Activated naive CD4-positive, alpha-beta T cell treated with anti-CD3 and anti-CD28 coated beads, Interleukin-2, amount 10 ng/mL, durations not matched to agents 7 days and 5 days (primary cell): ENCODE data around the gene PARL.

Experiments
- CTCF ChIA-PET: fragments of 350-600 bp; sonication (Branson Sonifier 250); formaldehyde crosslinking; loops from one replicate; lab custom pipeline; 2021; ENCODE audit warnings: antibody characterized with exemption; lab: Charles Lee
- DNase-seq: peaks from one replicate; pipeline ENCODE4 v3.0.0-alpha.2; 2020
- H3K27ac Mint-ChIP-seq: one replicate; pipeline ENCODE4 v1.8.0; 2021; ENCODE audit warnings: mild to moderate bottlenecking, moderate library complexity, mixed read lengths
- H3K27me3 Mint-ChIP-seq: one replicate; pipeline ENCODE4 v1.8.0; 2021; ENCODE audit warnings: mild to moderate bottlenecking, mixed read lengths
- H3K36me3 Mint-ChIP-seq: one replicate; pipeline ENCODE4 v1.8.0; 2021; ENCODE audit warnings: mixed read lengths
- H3K4me1 Mint-ChIP-seq: one replicate; pipeline ENCODE4 v1.8.0; 2021; ENCODE audit warnings: mixed read lengths
- H3K4me3 Mint-ChIP-seq: one replicate; pipeline ENCODE4 v1.8.0; 2021; ENCODE audit warnings: mild to moderate bottlenecking, moderate library complexity, mixed read lengths
- H3K9me3 Mint-ChIP-seq: one replicate; pipeline ENCODE4 v1.8.0; 2021; ENCODE audit warnings: mixed read lengths

The PARL gene

GRCh38 chr3:183912895-183913579, 28.4 kb upstream of the PARL start:
- Mint-ChIP-seq H3K9me3 (no peaks in the 10 kb centered on the region), H3K4me3 (no peak overlapping the region), H3K4me1 (no peaks in the 10 kb centered on the region), H3K27ac (no peak overlapping the region), H3K27me3 (peaks cover 17% of the 10 kb centered on the region), H3K36me3 (no peaks in the 10 kb centered on the region)
- no peak for DNase-seq
- CTCF ChIA-PET = no interaction called here

GRCh38 chr3:183911763-183912506, 27.3 kb upstream of the PARL start:
- CTCF ChIA-PET = interaction anchor here (0.9 kb wide), 1 partner anchor 17 kb away, joined by 3 read pairs; no protein-coding TSS in a partner anchor
- no peak overlapping the region for H3K4me3 Mint-ChIP-seq
- H3K9me3 Mint-ChIP-seq = no peaks in the 10 kb centered on the region
- no peaks in the 10 kb centered on the region for H3K4me1 Mint-ChIP-seq
- no peak for DNase-seq
- H3K27ac Mint-ChIP-seq = no peak overlapping the region
- H3K27me3 Mint-ChIP-seq = peaks cover 22% of the 10 kb centered on the region
- no peaks in the 10 kb centered on the region for H3K36me3 Mint-ChIP-seq

- H3K4me3 Mint-ChIP-seq = no peak overlapping the region
- H3K27ac Mint-ChIP-seq = no peak overlapping the region
- no peaks in the 10 kb centered on the region for H3K4me1 Mint-ChIP-seq
- H3K9me3 Mint-ChIP-seq = no peaks in the 10 kb centered on the region
- no peaks in the 10 kb centered on the region for H3K36me3 Mint-ChIP-seq
- peaks cover 25% of the 10 kb centered on the region for H3K27me3 Mint-ChIP-seq
- CTCF ChIA-PET = interaction anchor here (1.0 kb wide), 1 partner anchor 15 kb away, joined by 3 read pairs; no protein-coding TSS in a partner anchor
- DNase-seq = no peak
These were observed 26.4 kb upstream of the PARL start for GRCh38 chr3:183911087-183911486.

GRCh38 chr3:183909030-183909600, 24.4 kb upstream of the PARL start:
- Mint-ChIP-seq H3K27me3 (peaks cover 25% of the 10 kb centered on the region), H3K36me3 (no peaks in the 10 kb centered on the region), H3K9me3 (no peaks in the 10 kb centered on the region), H3K4me1 (no peaks in the 10 kb centered on the region), H3K4me3 (no peak overlapping the region), H3K27ac (no peak overlapping the region)
- CTCF ChIA-PET = interaction anchor here (1.1 kb wide), 1 partner anchor 14 kb away, joined by 3 read pairs; no protein-coding TSS in a partner anchor
- DNase-seq = no peak

- CTCF ChIA-PET = interaction anchor here (0.7 kb wide), 1 partner anchor 785 kb away, joined by 3 read pairs; no protein-coding TSS in a partner anchor
- no peaks in the 10 kb centered on the region for H3K9me3 Mint-ChIP-seq
- H3K4me3 Mint-ChIP-seq = no peak overlapping the region
- no peak overlapping the region for H3K27ac Mint-ChIP-seq
- H3K4me1 Mint-ChIP-seq = no peaks in the 10 kb centered on the region
- H3K36me3 Mint-ChIP-seq = no peaks in the 10 kb centered on the region
- no peak for DNase-seq
- H3K27me3 Mint-ChIP-seq = peaks cover 25% of the 10 kb centered on the region
These were observed 23.2 kb upstream of the PARL start for GRCh38 chr3:183907911-183908331.

GRCh38 chr3:183907176-183907575, 22.5 kb upstream of the PARL start:
- no peaks in the 10 kb centered on the region for H3K9me3 Mint-ChIP-seq
- no peaks in the 10 kb centered on the region for H3K4me1 Mint-ChIP-seq
- no peak overlapping the region for H3K27ac Mint-ChIP-seq
- CTCF ChIA-PET = no interaction called here
- no peaks in the 10 kb centered on the region for H3K36me3 Mint-ChIP-seq
- H3K27me3 Mint-ChIP-seq = peaks cover 25% of the 10 kb centered on the region
- no peak for DNase-seq
- no peak overlapping the region for H3K4me3 Mint-ChIP-seq

GRCh38 chr3:183906234-183906921, 21.7 kb upstream of the PARL start:
- no peak for DNase-seq
- CTCF ChIA-PET = interaction anchor here (1.2 to 2.5 kb wide), 2 partner anchors 11 to 109 kb away, joined by 4 to 8 read pairs; no protein-coding TSS in a partner anchor
- no peaks in the 10 kb centered on the region for H3K36me3 Mint-ChIP-seq
- peaks cover 21% of the 10 kb centered on the region for H3K27me3 Mint-ChIP-seq
- H3K4me3 Mint-ChIP-seq = no peak overlapping the region
- H3K4me1 Mint-ChIP-seq = no peaks in the 10 kb centered on the region
- no peaks in the 10 kb centered on the region for H3K9me3 Mint-ChIP-seq
- H3K27ac Mint-ChIP-seq = no peak overlapping the region

- CTCF ChIA-PET = interaction anchor here (1.1 to 2.5 kb wide), 8 partner anchors 9 to 210 kb away, joined by 3 to 8 read pairs (median 4); no protein-coding TSS in a partner anchor
These were observed 20.4 kb upstream of the PARL start for GRCh38 chr3:183904833-183905780.

GRCh38 chr3:183898028-183898431, 13.3 kb upstream of the PARL start:
- peaks cover 28% of the 10 kb centered on the region for H3K27me3 Mint-ChIP-seq
- H3K27ac Mint-ChIP-seq = no peak overlapping the region
- CTCF ChIA-PET = interaction anchor here (0.9 to 3.2 kb wide), 3 partner anchors 13 to 343 kb away, joined by 3 to 9 read pairs (median 7); no protein-coding TSS in a partner anchor
- H3K36me3 Mint-ChIP-seq = no peaks in the 10 kb centered on the region
- H3K4me3 Mint-ChIP-seq = no peak overlapping the region
- DNase-seq = no peak
- peaks cover 4% of the 10 kb centered on the region for H3K9me3 Mint-ChIP-seq
- H3K4me1 Mint-ChIP-seq = no peaks in the 10 kb centered on the region

More at GRCh38 chr3:183904833-183905780, 20.4 kb upstream of the PARL start:
- Mint-ChIP-seq H3K27me3 (peaks cover 13% of the 10 kb centered on the region), H3K9me3 (peaks cover 3% of the 10 kb centered on the region), H3K4me3 (no peak overlapping the region), H3K36me3 (no peaks in the 10 kb centered on the region), H3K4me1 (no peaks in the 10 kb centered on the region), H3K27ac (no peak overlapping the region)
- DNase-seq = no peak

GRCh38 chr3:183897606-183898005, 12.9 kb upstream of the PARL start:
- DNase-seq = no peak
- no peaks in the 10 kb centered on the region for H3K36me3 Mint-ChIP-seq
- CTCF ChIA-PET = interaction anchor here (0.9 to 3.2 kb wide), 6 partner anchors 12 to 392 kb away, joined by 3 to 9 read pairs (median 6); partner anchors contain the start of gene EEF1AKMT4
- no peaks in the 10 kb centered on the region for H3K4me1 Mint-ChIP-seq
- peaks cover 33% of the 10 kb centered on the region for H3K27me3 Mint-ChIP-seq
- H3K9me3 Mint-ChIP-seq = peaks cover 4% of the 10 kb centered on the region
- H3K4me3 Mint-ChIP-seq = no peak overlapping the region
- H3K27ac Mint-ChIP-seq = no peak overlapping the region

GRCh38 chr3:183896610-183897009, 11.9 kb upstream of the PARL start:
- Mint-ChIP-seq H3K9me3 (peaks cover 4% of the 10 kb centered on the region), H3K36me3 (no peaks in the 10 kb centered on the region), H3K27me3 (peaks cover 34% of the 10 kb centered on the region), H3K4me3 (no peak overlapping the region), H3K4me1 (no peaks in the 10 kb centered on the region), H3K27ac (no peak overlapping the region)
- no peak for DNase-seq
- CTCF ChIA-PET = interaction anchor here (0.6 to 3.2 kb wide), 16 partner anchors 8 to 393 kb away, joined by 3 to 12 read pairs (median 6); partner anchors contain the start of genes ABCC5, EEF1AKMT4 and PARL

GRCh38 chr3:183896184-183896583, 11.5 kb upstream of the PARL start:
- Mint-ChIP-seq H3K9me3 (peaks cover 4% of the 10 kb centered on the region), H3K27ac (no peak overlapping the region), H3K36me3 (no peaks in the 10 kb centered on the region), H3K27me3 (peaks cover 34% of the 10 kb centered on the region), H3K4me3 (no peak overlapping the region), H3K4me1 (no peaks in the 10 kb centered on the region)
- no peak for DNase-seq
- CTCF ChIA-PET = interaction anchor here (0.6 to 3.2 kb wide), 26 partner anchors 9 to 645 kb away, joined by 3 to 12 read pairs (median 5); partner anchors contain the start of genes ABCC5 and PARL
